Activated CD8-positive, alpha-beta T cell treated with anti-CD3 and anti-CD28 coated beads for 36 hours (primary cell): ENCODE results near the gene AUH. TPM values are rescaled to one million over a fixed set of nuclear protein-coding genes. Genes with fewer than 3 reads are reported as not detected.

ENCODE experiments used
- ATAC-seq: fragments of 200-7000 bp; cut with Tn5 transposase; one replicate; pipeline ENCODE4 v1.10.0; 2021; ENCODE audit warnings: mild to moderate bottlenecking, moderate library complexity
- CTCF ChIA-PET: fragments of 350-600 bp; sonication (Branson Sonifier 250); formaldehyde crosslinking; loops from one replicate; lab custom pipeline; 2021; ENCODE audit warnings: antibody characterized with exemption; lab: Charles Lee
- POLR2A ChIA-PET: fragments of 350-600 bp; sonication (Branson Sonifier 250); formaldehyde crosslinking; loops from one replicate; lab custom pipeline; 2021; ENCODE audit warnings: antibody characterized with exemption; lab: Charles Lee
- DNase-seq: peaks from one replicate; pipeline ENCODE4 v3.0.0-alpha.2; 2020
- H3K27ac Mint-ChIP-seq: one replicate; pipeline ENCODE4 v1.8.0; 2021; ENCODE audit warnings: mild to moderate bottlenecking, mixed read lengths
- H3K27me3 Mint-ChIP-seq: one replicate; pipeline ENCODE4 v1.8.0; 2021; ENCODE audit warnings: mixed read lengths
- H3K36me3 Mint-ChIP-seq: one replicate; pipeline ENCODE4 v1.8.0; 2021; ENCODE audit warnings: low read depth, mixed read lengths
- H3K4me1 Mint-ChIP-seq: one replicate; pipeline ENCODE4 v1.8.0; 2021; ENCODE audit warnings: low read depth, mixed read lengths
- H3K4me3 Mint-ChIP-seq: one replicate; pipeline ENCODE4 v1.8.0; 2021; ENCODE audit warnings: mild to moderate bottlenecking, moderate library complexity, mixed read lengths
- H3K9me3 Mint-ChIP-seq: one replicate; pipeline ENCODE4 v1.8.0; 2021; ENCODE audit warnings: mixed read lengths
- intact Hi-C: fragments of 100-400 bp; cut with micrococcal nuclease; formaldehyde crosslinking; loops from one replicate; pipeline ENCODE4 v1.10.0; 2022
- total RNA-seq, 2 experiments: library from RNA; stranded (reverse); gene quantifications; one replicate each; pipeline ENCODE4 v1.2.3, GENCODE V29; 2021
- TF ChIP-seq, protein P1 (sequence below): fragments of 200-600 bp; IDR thresholded peaks from one replicate; pipeline ENCODE4 v1.8.0; 2022; ENCODE audit warnings: antibody characterized with exemption, mild to moderate bottlenecking

AUH gene
- total RNA-seq, 2 experiments from 2014 or later = 30.8 to 31.1 TPM

DNA sequence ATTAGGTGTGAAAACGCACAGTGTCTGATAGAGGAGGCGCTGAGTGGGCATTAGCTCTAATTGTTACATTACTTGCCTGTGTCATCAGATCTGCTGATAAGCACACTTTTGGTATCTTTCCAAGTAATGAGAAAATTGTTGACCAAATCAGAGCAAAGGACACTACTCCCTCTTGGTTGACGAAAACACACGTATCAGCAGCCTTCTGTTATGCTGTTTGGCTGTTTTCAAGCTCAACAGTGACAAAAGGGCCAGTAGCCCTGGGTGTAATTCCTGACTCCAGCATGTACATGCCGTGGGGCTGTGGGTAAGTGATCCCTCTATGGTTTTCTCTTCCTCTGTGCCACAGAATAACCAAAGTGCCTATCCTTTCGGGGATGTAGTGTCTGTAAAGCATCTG is 151.4 kb downstream of the AUH start:
- DNase-seq (no peak), ATAC-seq (no peak)
- CTCF ChIA-PET = interaction anchor here (0.7 to 1.0 kb wide), 2 partner anchors 44 to 295 kb away, joined by 3 read pairs; no protein-coding TSS in a partner anchor
- H3K4me3 Mint-ChIP-seq = no peak overlapping the region
- intact Hi-C loops = no loop called here
- peaks cover 51% of the 10 kb centered on the region for H3K36me3 Mint-ChIP-seq
- H3K27me3 Mint-ChIP-seq = no peaks in the 10 kb centered on the region
- POLR2A ChIA-PET = interaction anchor here (0.9 to 1.2 kb wide), 2 partner anchors 10 to 110 kb away, joined by 3 to 4 read pairs; no protein-coding TSS in a partner anchor
- H3K9me3 Mint-ChIP-seq = peaks cover 14% of the 10 kb centered on the region
- TF ChIP-seq, protein P1, sequence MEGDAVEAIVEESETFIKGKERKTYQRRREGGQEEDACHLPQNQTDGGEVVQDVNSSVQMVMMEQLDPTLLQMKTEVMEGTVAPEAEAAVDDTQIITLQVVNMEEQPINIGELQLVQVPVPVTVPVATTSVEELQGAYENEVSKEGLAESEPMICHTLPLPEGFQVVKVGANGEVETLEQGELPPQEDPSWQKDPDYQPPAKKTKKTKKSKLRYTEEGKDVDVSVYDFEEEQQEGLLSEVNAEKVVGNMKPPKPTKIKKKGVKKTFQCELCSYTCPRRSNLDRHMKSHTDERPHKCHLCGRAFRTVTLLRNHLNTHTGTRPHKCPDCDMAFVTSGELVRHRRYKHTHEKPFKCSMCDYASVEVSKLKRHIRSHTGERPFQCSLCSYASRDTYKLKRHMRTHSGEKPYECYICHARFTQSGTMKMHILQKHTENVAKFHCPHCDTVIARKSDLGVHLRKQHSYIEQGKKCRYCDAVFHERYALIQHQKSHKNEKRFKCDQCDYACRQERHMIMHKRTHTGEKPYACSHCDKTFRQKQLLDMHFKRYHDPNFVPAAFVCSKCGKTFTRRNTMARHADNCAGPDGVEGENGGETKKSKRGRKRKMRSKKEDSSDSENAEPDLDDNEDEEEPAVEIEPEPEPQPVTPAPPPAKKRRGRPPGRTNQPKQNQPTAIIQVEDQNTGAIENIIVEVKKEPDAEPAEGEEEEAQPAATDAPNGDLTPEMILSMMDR = no peak
- H3K27ac Mint-ChIP-seq = peak overlapping the region; percentile 40
- peaks cover 62% of the 10 kb centered on the region for H3K4me1 Mint-ChIP-seq

DNA sequence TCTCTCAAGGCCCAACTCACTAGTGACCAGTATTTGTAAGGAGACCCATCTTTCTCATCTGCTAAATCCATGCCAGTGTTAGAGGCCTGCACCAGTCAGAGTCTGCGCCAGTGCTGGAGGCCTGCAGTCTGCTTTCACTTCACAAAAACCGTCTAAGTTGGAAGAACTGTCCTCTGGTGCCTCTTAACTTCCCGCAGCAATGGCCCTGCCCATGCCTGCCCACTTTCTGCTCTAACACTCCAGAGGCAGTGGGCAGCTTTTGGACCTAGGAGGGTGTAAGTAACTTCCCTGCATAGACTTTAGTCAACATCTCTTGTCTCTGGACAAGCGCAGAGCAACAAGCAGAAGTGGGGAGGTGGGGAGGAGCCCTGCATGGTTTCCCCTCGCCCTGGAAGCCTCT is 152.9 kb downstream of the AUH start:
- ChIA-PET POLR2A (interaction anchor here (1.0 to 5.1 kb wide), 12 partner anchors 10 to 108 kb away, joined by 4 to 53 read pairs (median 8); no protein-coding TSS in a partner anchor), CTCF (no interaction called here)
- TF ChIP-seq, protein P1 = no peak
- Mint-ChIP-seq H3K4me1 (peaks cover 68% of the 10 kb centered on the region), H3K27ac (peak overlapping the region; percentile 98), H3K27me3 (no peaks in the 10 kb centered on the region), H3K9me3 (peaks cover 17% of the 10 kb centered on the region), H3K4me3 (no peak overlapping the region), H3K36me3 (peaks cover 57% of the 10 kb centered on the region)
- no peak for DNase-seq
- no peak for ATAC-seq
- intact Hi-C loops = loop anchor here (2.0 to 5.0 kb wide), 5 partner anchors 16 to 213 kb away; partner anchors contain the start of gene NFIL3

DNA sequence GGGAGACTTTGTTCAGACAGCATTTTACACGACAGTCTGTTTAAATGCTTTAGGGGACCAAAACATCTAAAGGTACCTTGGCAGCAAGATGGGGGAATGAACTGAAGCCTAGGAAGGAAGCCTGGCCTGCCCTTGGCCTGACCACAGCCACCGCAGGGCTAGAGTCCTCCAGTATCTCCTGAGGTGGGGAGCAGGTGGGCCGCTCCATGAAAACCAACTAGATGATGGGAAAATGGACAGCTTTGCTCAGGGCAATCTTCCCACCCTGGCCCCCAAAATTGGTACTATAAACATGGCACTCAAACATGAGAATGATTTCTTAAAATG is 153.3 kb downstream of the AUH start:
- CTCF ChIA-PET = interaction anchor here (0.8 to 2.1 kb wide), 12 partner anchors 9 to 293 kb away, joined by 3 to 8 read pairs (median 4); no protein-coding TSS in a partner anchor
- Mint-ChIP-seq H3K9me3 (peaks cover 17% of the 10 kb centered on the region), H3K4me1 (peaks cover 69% of the 10 kb centered on the region), H3K27ac (peak overlapping the region; percentile 98), H3K27me3 (no peaks in the 10 kb centered on the region), H3K36me3 (peaks cover 55% of the 10 kb centered on the region), H3K4me3 (peak overlapping the region; percentile 35)
- intact Hi-C loops = loop anchor here (2.0 to 5.0 kb wide), 5 partner anchors 16 to 214 kb away; partner anchors contain the start of gene NFIL3
- TF ChIP-seq, protein P1 = no peak
- DNase-seq (no peak), ATAC-seq (no peak)
- POLR2A ChIA-PET = interaction anchor here (0.9 to 5.1 kb wide), 16 partner anchors 9 to 128 kb away, joined by 3 to 53 read pairs (median 6); no protein-coding TSS in a partner anchor

DNA sequence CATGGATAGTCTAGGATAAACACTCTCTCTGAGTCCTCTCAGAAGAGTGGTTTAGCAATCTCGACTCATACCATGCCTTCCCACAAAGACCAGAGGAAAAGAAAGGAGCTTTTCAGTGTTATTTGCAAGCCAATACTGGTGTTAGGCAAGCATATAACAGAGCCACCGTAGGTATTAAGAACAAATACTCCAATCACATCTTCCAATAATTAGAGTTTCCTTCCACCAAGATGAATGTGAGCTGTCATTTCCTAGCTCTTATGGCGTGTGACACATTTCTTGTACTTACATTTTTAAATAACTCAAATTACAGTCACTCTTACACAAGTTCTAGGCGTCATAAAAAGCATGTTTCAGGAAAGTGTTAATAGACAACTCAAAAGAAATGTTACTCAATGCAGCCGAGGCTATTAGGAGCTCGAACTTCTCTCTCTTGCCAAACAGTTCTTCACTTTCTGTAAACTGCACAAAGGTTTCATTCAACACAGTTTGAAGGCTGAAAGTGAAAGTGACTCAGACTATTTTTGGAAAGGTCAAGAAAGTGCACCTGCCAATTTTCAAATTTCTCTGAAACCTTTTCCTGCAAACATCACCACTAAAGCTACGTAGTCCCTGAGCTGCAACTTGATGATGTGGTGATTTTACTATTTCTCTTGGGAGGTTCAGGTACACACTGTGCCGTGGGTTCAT is 153.8 kb downstream of the AUH start:
- H3K4me1 Mint-ChIP-seq = peaks cover 69% of the 10 kb centered on the region
- peaks cover 18% of the 10 kb centered on the region for H3K9me3 Mint-ChIP-seq
- H3K27ac Mint-ChIP-seq = peak overlapping the region; percentile 98
- ChIA-PET POLR2A (interaction anchor here (0.6 to 5.1 kb wide), 23 partner anchors 9 to 188 kb away, joined by 3 to 53 read pairs (median 4); partner anchors contain the start of gene AUH), CTCF (interaction anchor here (0.8 to 2.1 kb wide), 15 partner anchors 8 to 292 kb away, joined by 3 to 8 read pairs (median 3); no protein-coding TSS in a partner anchor)
- intact Hi-C loops = loop anchor here (2.0 to 5.0 kb wide), 5 partner anchors 15 to 214 kb away; partner anchors contain the start of gene NFIL3
- no peaks in the 10 kb centered on the region for H3K27me3 Mint-ChIP-seq
- ATAC-seq = peak; percentile 76
- peaks cover 56% of the 10 kb centered on the region for H3K36me3 Mint-ChIP-seq
- peak overlapping the region; percentile 35 for H3K4me3 Mint-ChIP-seq
- DNase-seq = peak; percentile 55
- TF ChIP-seq, protein P1 = no peak
